ENCODE data around the gene RABEP1.
"Not testable (repeated sequence)": the region's sequence is repeated elsewhere in the genome, so short reads cannot be mapped to it uniquely, and the experiment has no call there.

RABEP1 gene, protein sequence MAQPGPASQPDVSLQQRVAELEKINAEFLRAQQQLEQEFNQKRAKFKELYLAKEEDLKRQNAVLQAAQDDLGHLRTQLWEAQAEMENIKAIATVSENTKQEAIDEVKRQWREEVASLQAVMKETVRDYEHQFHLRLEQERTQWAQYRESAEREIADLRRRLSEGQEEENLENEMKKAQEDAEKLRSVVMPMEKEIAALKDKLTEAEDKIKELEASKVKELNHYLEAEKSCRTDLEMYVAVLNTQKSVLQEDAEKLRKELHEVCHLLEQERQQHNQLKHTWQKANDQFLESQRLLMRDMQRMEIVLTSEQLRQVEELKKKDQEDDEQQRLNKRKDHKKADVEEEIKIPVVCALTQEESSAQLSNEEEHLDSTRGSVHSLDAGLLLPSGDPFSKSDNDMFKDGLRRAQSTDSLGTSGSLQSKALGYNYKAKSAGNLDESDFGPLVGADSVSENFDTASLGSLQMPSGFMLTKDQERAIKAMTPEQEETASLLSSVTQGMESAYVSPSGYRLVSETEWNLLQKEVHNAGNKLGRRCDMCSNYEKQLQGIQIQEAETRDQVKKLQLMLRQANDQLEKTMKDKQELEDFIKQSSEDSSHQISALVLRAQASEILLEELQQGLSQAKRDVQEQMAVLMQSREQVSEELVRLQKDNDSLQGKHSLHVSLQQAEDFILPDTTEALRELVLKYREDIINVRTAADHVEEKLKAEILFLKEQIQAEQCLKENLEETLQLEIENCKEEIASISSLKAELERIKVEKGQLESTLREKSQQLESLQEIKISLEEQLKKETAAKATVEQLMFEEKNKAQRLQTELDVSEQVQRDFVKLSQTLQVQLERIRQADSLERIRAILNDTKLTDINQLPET

GRCh38 chr17:5281814-5282641 is at the start of gene RABEP1:
TSS of gene RABEP1 (plus strand) at chr17:5282284. CDS start at chr17:5282487, 203 bp downstream.
- TF ChIP-seq, protein P1, sequence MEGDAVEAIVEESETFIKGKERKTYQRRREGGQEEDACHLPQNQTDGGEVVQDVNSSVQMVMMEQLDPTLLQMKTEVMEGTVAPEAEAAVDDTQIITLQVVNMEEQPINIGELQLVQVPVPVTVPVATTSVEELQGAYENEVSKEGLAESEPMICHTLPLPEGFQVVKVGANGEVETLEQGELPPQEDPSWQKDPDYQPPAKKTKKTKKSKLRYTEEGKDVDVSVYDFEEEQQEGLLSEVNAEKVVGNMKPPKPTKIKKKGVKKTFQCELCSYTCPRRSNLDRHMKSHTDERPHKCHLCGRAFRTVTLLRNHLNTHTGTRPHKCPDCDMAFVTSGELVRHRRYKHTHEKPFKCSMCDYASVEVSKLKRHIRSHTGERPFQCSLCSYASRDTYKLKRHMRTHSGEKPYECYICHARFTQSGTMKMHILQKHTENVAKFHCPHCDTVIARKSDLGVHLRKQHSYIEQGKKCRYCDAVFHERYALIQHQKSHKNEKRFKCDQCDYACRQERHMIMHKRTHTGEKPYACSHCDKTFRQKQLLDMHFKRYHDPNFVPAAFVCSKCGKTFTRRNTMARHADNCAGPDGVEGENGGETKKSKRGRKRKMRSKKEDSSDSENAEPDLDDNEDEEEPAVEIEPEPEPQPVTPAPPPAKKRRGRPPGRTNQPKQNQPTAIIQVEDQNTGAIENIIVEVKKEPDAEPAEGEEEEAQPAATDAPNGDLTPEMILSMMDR (IDR thresholded peaks at IDR 0.05; ENCODE audit: insufficient read depth, missing control alignments): no peak
- DNase-seq (ENCODE audit: insufficient read length, low spot score) (peak; percentile 58), FAIRE-seq (no peak)

GRCh38 chr17:5233492-5233891 is 48.6 kb upstream of the RABEP1 start:
- not testable (repeated sequence) for DNase-seq (ENCODE audit: insufficient read length, low spot score); FAIRE-seq

DNA sequence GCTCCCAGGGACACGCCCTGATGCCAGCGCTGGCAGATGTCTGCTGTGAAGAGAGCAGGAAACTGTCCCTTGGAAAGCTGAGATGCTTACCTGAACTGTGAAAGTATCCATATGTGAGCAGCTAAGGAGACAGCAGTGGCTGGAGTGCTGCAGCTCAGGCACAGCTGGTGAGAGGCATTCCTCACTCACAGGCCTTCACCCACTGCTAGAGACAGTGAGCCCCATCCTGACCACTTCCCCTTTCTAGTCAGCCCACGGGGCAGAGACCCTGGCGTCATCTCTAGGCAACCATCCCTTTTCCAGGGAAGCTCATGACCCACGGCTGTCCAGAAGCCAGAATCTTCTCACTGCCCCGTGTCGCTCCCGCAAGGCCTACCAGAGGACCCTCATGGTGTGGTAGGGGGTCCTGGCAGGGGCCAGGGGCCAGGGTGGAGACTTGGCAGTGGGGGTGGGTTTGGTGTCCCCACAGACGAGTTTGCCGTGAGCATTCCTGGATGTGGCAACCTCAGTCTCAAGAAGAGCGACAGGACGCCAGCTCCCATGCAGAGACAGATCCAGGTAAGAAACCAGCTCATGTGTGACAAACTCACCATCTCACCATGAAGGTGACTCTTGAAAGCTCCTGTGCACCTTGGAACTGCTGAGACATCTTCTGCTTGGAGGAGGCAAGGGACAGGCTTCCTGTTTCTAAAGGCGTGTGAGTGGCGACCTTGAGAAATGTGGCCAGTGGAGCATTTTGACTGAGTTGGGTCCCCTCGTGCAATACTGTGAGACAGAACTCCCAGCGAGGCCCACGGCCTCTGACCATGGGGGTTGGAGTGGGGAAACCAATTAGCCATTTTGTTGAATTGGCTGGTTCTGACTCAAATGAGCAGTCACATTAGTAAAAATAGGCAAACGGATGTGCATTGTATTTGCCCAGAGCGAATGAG is 47.2 kb upstream of the RABEP1 start, which contains the start of gene SCIMP:
Gene SCIMP (minus strand): TSS at position 216 of the 932 bp plus-strand sequence. CDS start 105 bp downstream, at position 111.
- no peak for DNase-seq (ENCODE audit: insufficient read length, low spot score)
- TF ChIP-seq, protein P1 (IDR thresholded peaks at IDR 0.05; ENCODE audit: insufficient read depth, missing control alignments): no peak
- FAIRE-seq: no peak

DNA sequence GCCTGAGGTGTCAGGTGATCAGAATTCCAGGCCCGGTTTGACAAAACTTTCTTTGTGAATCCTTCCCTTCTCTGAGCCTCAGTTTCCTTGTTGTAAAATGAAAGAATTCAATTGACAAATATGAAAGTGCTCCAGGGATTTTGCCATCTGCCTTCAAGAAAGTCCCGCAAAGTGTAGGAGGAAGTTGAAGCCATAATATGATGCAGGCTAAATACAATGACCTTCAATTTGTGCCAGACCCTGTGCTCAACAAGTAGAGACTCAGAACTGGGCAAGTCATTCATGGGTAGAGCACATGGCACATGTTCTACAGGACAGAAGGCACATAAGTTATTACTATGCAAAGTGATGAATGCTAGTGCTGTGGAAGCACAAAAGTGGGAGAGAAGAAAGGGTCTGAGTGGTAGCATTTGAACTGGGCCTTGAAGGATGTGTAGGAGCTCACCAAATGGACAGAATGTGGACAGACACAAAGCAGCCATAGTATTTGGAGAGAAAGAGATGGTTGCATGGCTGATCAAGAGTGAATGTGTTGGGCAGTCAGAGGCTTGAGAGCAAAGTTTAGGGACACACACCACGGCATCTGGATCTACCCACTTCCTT is 45.0 kb upstream of the RABEP1 start:
- FAIRE-seq (no peak), DNase-seq (ENCODE audit: insufficient read length, low spot score) (no peak)
- TF ChIP-seq, protein P1 (IDR thresholded peaks at IDR 0.05; ENCODE audit: insufficient read depth, missing control alignments): no peak

DNA sequence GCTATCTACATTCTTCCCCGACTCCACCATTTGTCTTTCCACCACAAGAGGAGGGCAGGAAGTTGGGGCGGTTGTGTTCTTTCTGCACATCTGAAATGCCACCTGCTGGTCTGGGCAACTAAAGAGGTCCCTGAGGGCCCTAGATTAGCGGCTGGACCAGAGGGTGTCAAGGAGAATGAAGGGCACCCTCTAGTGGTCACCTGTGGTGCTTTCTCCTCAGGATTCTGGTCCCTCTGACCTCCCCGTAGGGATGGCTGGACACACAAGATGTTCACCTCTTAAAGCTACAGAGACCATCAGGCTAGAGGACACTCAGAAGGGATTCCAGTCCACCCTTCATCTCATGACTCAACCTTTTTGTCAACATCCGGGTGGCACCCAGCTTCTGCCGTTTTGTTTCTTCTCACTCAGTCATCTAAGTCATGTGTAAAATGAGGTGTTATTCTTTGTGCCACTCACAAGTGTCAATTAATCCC is 44.5 kb upstream of the RABEP1 start:
- TF ChIP-seq, protein P1 (IDR thresholded peaks at IDR 0.05; ENCODE audit: insufficient read depth, missing control alignments): peak; percentile 28
- DNase-seq (ENCODE audit: insufficient read length, low spot score) (peak; percentile 39), FAIRE-seq (no peak)

- FAIRE-seq: no peak
- no peak for DNase-seq (ENCODE audit: insufficient read length, low spot score)
- TF ChIP-seq, protein P1 (IDR thresholded peaks at IDR 0.05; ENCODE audit: insufficient read depth, missing control alignments): no peak
Measured at GRCh38 chr17:5238333-5238732, 43.8 kb upstream of the RABEP1 start.

DNA sequence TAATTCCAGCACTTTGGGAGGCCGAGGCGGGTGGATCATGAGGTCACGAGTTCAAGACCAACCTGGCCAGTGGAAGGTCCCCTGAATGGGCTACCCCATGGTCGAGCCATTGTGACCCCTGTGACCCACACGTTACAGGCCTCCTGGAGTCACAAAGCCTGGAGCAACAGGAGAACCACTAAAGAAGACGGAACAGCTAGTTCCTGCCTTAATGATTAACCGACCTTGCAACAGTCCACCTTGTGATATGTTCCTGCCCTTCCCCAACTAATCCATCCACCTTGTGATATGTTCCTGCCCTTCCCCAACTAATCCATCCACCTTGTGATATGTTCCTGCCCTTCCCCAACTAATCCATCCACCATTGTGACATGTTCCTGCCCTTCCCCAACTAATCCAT is 42.3 kb upstream of the RABEP1 start:
- FAIRE-seq: not testable (repeated sequence)

More for the DNA sequence above, 42.3 kb upstream of the RABEP1 start:
- DNase-seq (ENCODE audit: insufficient read length, low spot score): not testable (repeated sequence)
